IgD-negative memory B cell (primary cell): ENCODE measurements around the gene NPPC. TPM values are rescaled to one million over a fixed set of nuclear protein-coding genes. Genes with fewer than 3 reads are reported as not detected.
A peak's percentile ranks its signal among the peaks of the same experiment; 100 is the strongest.

Experiments
- H3K27ac Mint-ChIP-seq, 3 donors: one replicate each; pipeline ENCODE4 v1.8.0; 2020 to 2022; ENCODE audit warnings: mild to moderate bottlenecking in 3 of 3, mixed read lengths in 3 of 3, moderate library complexity in 1 of 3
- H3K27me3 Mint-ChIP-seq: one replicate; pipeline ENCODE4 v1.8.0; 2021; ENCODE audit warnings: mixed read lengths
- H3K36me3 Mint-ChIP-seq: one replicate; pipeline ENCODE4 v1.8.0; 2020; ENCODE audit warnings: mild to moderate bottlenecking, mixed read lengths
- H3K4me1 Mint-ChIP-seq, 3 donors: one replicate each; pipeline ENCODE4 v1.8.0; 2020 to 2022; ENCODE audit warnings: mixed read lengths in 3 of 3, mild to moderate bottlenecking in 1 of 3
- H3K4me3 Mint-ChIP-seq, 4 donors: one replicate each; pipeline ENCODE4 v1.8.0; 2020 to 2022; ENCODE audit warnings: mild to moderate bottlenecking in 4 of 4, mixed read lengths in 4 of 4, moderate library complexity in 3 of 4
- H3K9me3 Mint-ChIP-seq, 3 donors: one replicate each; pipeline ENCODE4 v1.8.0; 2020 to 2021; ENCODE audit warnings: mixed read lengths in 3 of 3, mild to moderate bottlenecking in 1 of 3
- polyA plus RNA-seq: library from polyadenylated mRNA; unstranded; fragments of 300-500 nt; fragmentation: Illumina TruSeq; gene quantifications from one replicate; pipeline ENCODE4 v1.2.3, GENCODE V29; 2021

The NPPC gene
- polyA plus RNA-seq, 1 donor from 2014 or later = not detected

- H3K4me1 Mint-ChIP-seq = peaks cover 5 to 13% (median 11%) of the 10 kb centered on the region in 3 donors
- no peak overlapping the region for H3K27ac Mint-ChIP-seq
- peaks cover 2% of the 10 kb centered on the region for H3K36me3 Mint-ChIP-seq
- H3K4me3 Mint-ChIP-seq = no peak overlapping the region
- H3K9me3 Mint-ChIP-seq = no peaks in the 10 kb centered on the region
- H3K27me3 Mint-ChIP-seq = peaks cover 38% of the 10 kb centered on the region
Observed at GRCh38 chr2:231929961-231930592, 3.9 kb upstream of the NPPC start.

- peaks cover 42% of the 10 kb centered on the region for H3K27me3 Mint-ChIP-seq
- peaks cover 6 to 17% (median 12%) of the 10 kb centered on the region in 3 donors for H3K4me1 Mint-ChIP-seq
- no peaks in the 10 kb centered on the region for H3K9me3 Mint-ChIP-seq
- peak overlapping the region in 1 of 4 donors; percentile 40 for H3K4me3 Mint-ChIP-seq
- H3K36me3 Mint-ChIP-seq = peaks cover 2% of the 10 kb centered on the region
- peak overlapping the region in 1 of 3 donors; percentile 11 for H3K27ac Mint-ChIP-seq
Observed at GRCh38 chr2:231928901-231929725, 2.9 kb upstream of the NPPC start.

GRCh38 chr2:231928481-231928880 is 2.3 kb upstream of the NPPC start:
- Mint-ChIP-seq H3K36me3 (peaks cover 2% of the 10 kb centered on the region), H3K9me3 (no peaks in the 10 kb centered on the region), H3K27ac (no peak overlapping the region), H3K4me1 (peaks cover 6 to 18% (median 15%) of the 10 kb centered on the region in 3 donors), H3K27me3 (peaks cover 48% of the 10 kb centered on the region), H3K4me3 (peak overlapping the region in 2 of 4 donors; percentile 40 to 44)

GRCh38 chr2:231927566-231927890 is 1.3 kb upstream of the NPPC start:
- Mint-ChIP-seq H3K27me3 (peaks cover 54% of the 10 kb centered on the region), H3K4me3 (peak overlapping the region in 1 of 4 donors; percentile 45), H3K4me1 (peaks cover 6 to 13% (median 9%) of the 10 kb centered on the region in 3 donors), H3K27ac (no peak overlapping the region), H3K9me3 (no peaks in the 10 kb centered on the region), H3K36me3 (peaks cover 2% of the 10 kb centered on the region)

- H3K27ac Mint-ChIP-seq = no peak overlapping the region
Observed at GRCh38 chr2:231926761-231927565, 767 bp upstream of the NPPC start.

GRCh38 chr2:231925303-231926179 is 655 bp downstream of the NPPC start:
- Mint-ChIP-seq H3K27ac (no peak overlapping the region), H3K4me3 (peak overlapping the region in 1 of 4 donors; percentile 59), H3K27me3 (peaks cover 47% of the 10 kb centered on the region), H3K9me3 (no peaks in the 10 kb centered on the region), H3K36me3 (no peaks in the 10 kb centered on the region), H3K4me1 (peaks cover 6 to 13% (median 9%) of the 10 kb centered on the region in 3 donors)

More at GRCh38 chr2:231926761-231927565, 767 bp upstream of the NPPC start:
- Mint-ChIP-seq H3K9me3 (no peaks in the 10 kb centered on the region), H3K4me1 (peaks cover 6 to 13% (median 9%) of the 10 kb centered on the region in 3 donors), H3K36me3 (peaks cover 2% of the 10 kb centered on the region), H3K4me3 (peak overlapping the region; percentile 23 to 82 (median 68)), H3K27me3 (peaks cover 56% of the 10 kb centered on the region)

- H3K27me3 Mint-ChIP-seq = peaks cover 47% of the 10 kb centered on the region
- peak overlapping the region; percentile 17 to 84 (median 46) for H3K4me3 Mint-ChIP-seq
- no peaks in the 10 kb centered on the region for H3K36me3 Mint-ChIP-seq
- no peaks in the 10 kb centered on the region for H3K9me3 Mint-ChIP-seq
- H3K27ac Mint-ChIP-seq = peak overlapping the region in 1 of 3 donors; percentile 39
- peaks cover 6 to 13% (median 9%) of the 10 kb centered on the region in 3 donors for H3K4me1 Mint-ChIP-seq
Observed at GRCh38 chr2:231924889-231925275, 1.3 kb downstream of the NPPC start.

- Mint-ChIP-seq H3K27me3 (peaks cover 46% of the 10 kb centered on the region), H3K9me3 (no peaks in the 10 kb centered on the region), H3K36me3 (no peaks in the 10 kb centered on the region), H3K4me1 (peaks cover 6 to 13% (median 9%) of the 10 kb centered on the region in 3 donors), H3K4me3 (peak overlapping the region; percentile 17 to 84 (median 55)), H3K27ac (peak overlapping the region in 1 of 3 donors; percentile 39)
Observed at GRCh38 chr2:231923951-231924888, 2.0 kb downstream of the NPPC start.

- no peak overlapping the region for H3K27ac Mint-ChIP-seq
- no peaks in the 10 kb centered on the region for H3K36me3 Mint-ChIP-seq
- H3K4me3 Mint-ChIP-seq = no peak overlapping the region
- no peaks in the 10 kb centered on the region for H3K9me3 Mint-ChIP-seq
- H3K4me1 Mint-ChIP-seq = peaks cover 6 to 13% (median 9%) of the 10 kb centered on the region in 3 donors
- peaks cover 42% of the 10 kb centered on the region for H3K27me3 Mint-ChIP-seq
Observed at GRCh38 chr2:231923010-231923344, 3.2 kb downstream of the NPPC start.

- Mint-ChIP-seq H3K4me1 (peaks cover 4 to 13% (median 9%) of the 10 kb centered on the region in 3 donors), H3K27me3 (peaks cover 37% of the 10 kb centered on the region), H3K9me3 (no peaks in the 10 kb centered on the region), H3K4me3 (no peak overlapping the region), H3K27ac (no peak overlapping the region), H3K36me3 (no peaks in the 10 kb centered on the region)
Observed at GRCh38 chr2:231922311-231923009, 3.7 kb downstream of the NPPC start.

- no peaks in the 10 kb centered on the region for H3K36me3 Mint-ChIP-seq
- peaks cover 27% of the 10 kb centered on the region for H3K27me3 Mint-ChIP-seq
- H3K27ac Mint-ChIP-seq = no peak overlapping the region
- H3K4me3 Mint-ChIP-seq = no peak overlapping the region
- no peaks in the 10 kb centered on the region for H3K9me3 Mint-ChIP-seq
- H3K4me1 Mint-ChIP-seq = peaks cover 3 to 5% (median 4%) of the 10 kb centered on the region in 3 donors
Observed at GRCh38 chr2:231920795-231921194, 5.4 kb downstream of the NPPC start.

- H3K27me3 Mint-ChIP-seq = peaks cover 27% of the 10 kb centered on the region
- H3K27ac Mint-ChIP-seq = no peak overlapping the region
- H3K36me3 Mint-ChIP-seq = no peaks in the 10 kb centered on the region
- no peaks in the 10 kb centered on the region for H3K9me3 Mint-ChIP-seq
- no peak overlapping the region for H3K4me3 Mint-ChIP-seq
- peaks cover 3 to 5% (median 4%) of the 10 kb centered on the region in 3 donors for H3K4me1 Mint-ChIP-seq
Observed at GRCh38 chr2:231920366-231920765, 5.8 kb downstream of the NPPC start.
